OCI-LY3 (cell line): ENCODE measurements around the gene UCHL3.

Experiments used
- H2AFZ ChIP-seq: fragments of 200-600, 300-600 bp; shearing (Covaris generic); 2 replicates; pipeline ENCODE4 v1.6.0; 2014; ENCODE audit warnings: antibody characterized with exemption, low read depth, low read length
- H3K27ac ChIP-seq: fragments of 200-600, 300-600 bp; sonication (generic); 2 replicates; pipeline ENCODE4 v1.5.1; 2014; ENCODE audit warnings: mild to moderate bottlenecking, low read length, moderate library complexity, mixed read lengths
- H3K27me3 ChIP-seq: fragments of 200-600, 300-600 bp; sonication (generic); 2 replicates; pipeline ENCODE4 v1.6.1; 2014; ENCODE audit warnings: low read depth, low read length, mixed read lengths
- H3K36me3 ChIP-seq: fragments of 200-600, 300-600 bp; sonication (generic); replicated peaks from 2 replicates; pipeline ENCODE3; 2014; ENCODE audit warnings: low read depth, low read length, mixed read lengths
- H3K4me1 ChIP-seq: fragments of 300-600, 200-600 bp; sonication (generic); 2 replicates; pipeline ENCODE4 v1.6.1; 2014; ENCODE audit warnings: low read length, mixed read lengths
- H3K4me2 ChIP-seq: fragments of 200-600, 300-600 bp; sonication (generic); 2 replicates; pipeline ENCODE4 v1.6.1; 2014; ENCODE audit warnings: low read length, mixed read lengths
- H3K4me3 ChIP-seq: fragments of 300-600, 200-600 bp; sonication (generic); 2 replicates; pipeline ENCODE4 v1.5.1; 2014; ENCODE audit warnings: antibody characterized with exemption, mild to moderate bottlenecking, low read length, moderate library complexity
- H3K79me2 ChIP-seq: fragments of 300-600, 200-600 bp; shearing (Covaris generic); 2 replicates; pipeline ENCODE4 v1.6.1; 2014; ENCODE audit warnings: mild to moderate bottlenecking, low read length, mixed read lengths
- H3K9ac ChIP-seq: fragments of 300-600, 200-600 bp; shearing (Covaris generic); 2 replicates; pipeline ENCODE4 v1.6.0; 2014; ENCODE audit warnings: mild to moderate bottlenecking, low read length, moderate library complexity
- H3K9me3 ChIP-seq: fragments of 200-600, 300-600 bp; shearing (Covaris generic); 2 replicates; pipeline ENCODE4 v1.6.1; 2014; ENCODE audit warnings: low read length, mixed read lengths; ENCODE audit not compliant: insufficient read depth
- H4K20me1 ChIP-seq: fragments of 200-600, 300-600 bp; sonication (generic); 2 replicates; pipeline ENCODE4 v1.6.1; 2016; ENCODE audit warnings: low read length, mixed read lengths; ENCODE audit not compliant: insufficient read depth
- CTCF ChIP-seq: fragments of 200-600, 300-600 bp; sonication (generic); IDR thresholded peaks from 2 replicates; pipeline ENCODE4 v1.5.1; 2014; ENCODE audit warnings: antibody characterized with exemption, low read length, low read depth
- EZH2phosphoT487 ChIP-seq: fragments of 200-600 bp; shearing (Covaris generic); IDR thresholded peaks from 2 replicates; pipeline ENCODE4 v1.6.1; 2018; ENCODE audit warnings: antibody characterized with exemption, mixed run types, low read depth

UCHL3 gene

GRCh38 chr13:75607447-75607846, 57.9 kb downstream of the UCHL3 start:
- H3K9ac ChIP-seq: no peak overlapping the region

GRCh38 chr13:75610466-75610865, 60.9 kb downstream of the UCHL3 start:
- no peaks in the 10 kb centered on the region for H4K20me1 ChIP-seq
- no peak overlapping the region for H3K4me3 ChIP-seq
- H3K27me3 ChIP-seq: no peaks in the 10 kb centered on the region
- no peaks in the 10 kb centered on the region for H3K4me1 ChIP-seq
- no peak overlapping the region for H3K9ac ChIP-seq
- no peak overlapping the region for H3K27ac ChIP-seq
- no peaks in the 10 kb centered on the region for H3K9me3 ChIP-seq
- no peak overlapping the region for H2AFZ ChIP-seq
- no peaks in the 10 kb centered on the region for H3K36me3 ChIP-seq
- TF ChIP-seq CTCF (no peak), EZH2phosphoT487 (no peak)
- no peak overlapping the region for H3K4me2 ChIP-seq
- H3K79me2 ChIP-seq: no peaks in the 10 kb centered on the region

More at GRCh38 chr13:75607447-75607846, 57.9 kb downstream of the UCHL3 start:
- H3K79me2 ChIP-seq: no peaks in the 10 kb centered on the region
- no peak overlapping the region for H3K4me2 ChIP-seq
- no peaks in the 10 kb centered on the region for H3K36me3 ChIP-seq
- H2AFZ ChIP-seq: no peak overlapping the region
- H3K4me3 ChIP-seq: no peak overlapping the region
- no peaks in the 10 kb centered on the region for H3K4me1 ChIP-seq
- TF ChIP-seq EZH2phosphoT487 (no peak), CTCF (no peak)
- H4K20me1 ChIP-seq: no peaks in the 10 kb centered on the region
- no peaks in the 10 kb centered on the region for H3K27me3 ChIP-seq
- no peak overlapping the region for H3K27ac ChIP-seq
- H3K9me3 ChIP-seq: no peaks in the 10 kb centered on the region

- Histone ChIP-seq H3K9me3 (no peaks in the 10 kb centered on the region), H3K27me3 (no peaks in the 10 kb centered on the region), H4K20me1 (no peaks in the 10 kb centered on the region), H3K36me3 (no peaks in the 10 kb centered on the region), H3K27ac (no peak overlapping the region), H3K4me2 (no peak overlapping the region), H2AFZ (no peak overlapping the region), H3K79me2 (no peaks in the 10 kb centered on the region), H3K9ac (no peak overlapping the region), H3K4me3 (no peak overlapping the region), H3K4me1 (no peaks in the 10 kb centered on the region)
- TF ChIP-seq EZH2phosphoT487 (no peak), CTCF (no peak)
Observed at GRCh38 chr13:75612354-75612753, 62.8 kb downstream of the UCHL3 start.

- Histone ChIP-seq H4K20me1 (no peaks in the 10 kb centered on the region), H3K27ac (no peak overlapping the region), H3K79me2 (no peaks in the 10 kb centered on the region), H3K27me3 (no peaks in the 10 kb centered on the region), H3K4me1 (no peaks in the 10 kb centered on the region), H3K36me3 (no peaks in the 10 kb centered on the region), H3K4me2 (no peak overlapping the region), H3K4me3 (no peak overlapping the region), H3K9ac (no peak overlapping the region), H2AFZ (no peak overlapping the region), H3K9me3 (no peaks in the 10 kb centered on the region)
- TF ChIP-seq CTCF (no peak), EZH2phosphoT487 (no peak)
Observed at GRCh38 chr13:75617230-75617629, 67.6 kb downstream of the UCHL3 start.
